SK-N-SH treated with all-trans-retinoic acid at 6 μM for 48 hours (cell line): Measurements from ENCODE around the gene NSMF.

Experiments used
- ATAC-seq: fragments of 200-7000 bp; cut with Tn5 transposase; 3 replicates; pipeline ENCODE4 v1.9.1; 2020; ENCODE audit warnings: mild to moderate bottlenecking, moderate library complexity
- ARNTL ChIP-seq: fragments of 450-650 bp; formaldehyde crosslinking; IDR thresholded peaks from 2 replicates; pipeline ENCODE4 v1.5.0; 2020; ENCODE audit warnings: low read depth, mild to moderate bottlenecking, moderate library complexity, borderline replicate concordance
- BACH2 ChIP-seq: fragments of 250-450 bp; sonication (Bioruptor Pico); IDR thresholded peaks from 2 replicates; pipeline ENCODE4 v1.9.0; 2021; ENCODE audit warnings: mild to moderate bottlenecking, borderline replicate concordance
- CREB5 ChIP-seq: fragments of 250-450 bp; sonication (Bioruptor Pico); IDR thresholded peaks from 2 replicates; pipeline ENCODE4 v1.5.1; 2020; ENCODE audit warnings: low read depth, mild to moderate bottlenecking, moderate library complexity
- CSRNP3 ChIP-seq: fragments of 250-450 bp; sonication (Bioruptor Pico); IDR thresholded peaks from 2 replicates; pipeline ENCODE4 v1.5.1; 2021; ENCODE audit warnings: mild to moderate bottlenecking, moderate library complexity
- ESRRG ChIP-seq: fragments of 250-450 bp; sonication (Bioruptor Pico); IDR thresholded peaks from 2 replicates; pipeline ENCODE4 v1.6.1; 2021; ENCODE audit warnings: mild to moderate bottlenecking
- GLIS3 ChIP-seq: fragments of 250-450 bp; sonication (Bioruptor Pico); IDR thresholded peaks from 2 replicates; pipeline ENCODE4 v1.5.0; 2020; ENCODE audit warnings: mild to moderate bottlenecking, moderate library complexity
- ISL1 ChIP-seq: fragments of 250-450 bp; sonication (Bioruptor Pico); IDR thresholded peaks from 2 replicates; pipeline ENCODE4 v2.1.2; 2022; ENCODE audit warnings: mild to moderate bottlenecking, moderate library complexity
- OSR1 ChIP-seq: fragments of 250-450 bp; sonication (Bioruptor Pico); IDR thresholded peaks from 2 replicates; pipeline ENCODE4 v1.8.0; 2022; ENCODE audit warnings: moderate library complexity, mild to moderate bottlenecking, inconsistent platforms
- PATZ1 ChIP-seq: fragments of 250-450 bp; sonication (Bioruptor Pico); IDR thresholded peaks from 2 replicates; pipeline ENCODE4 v1.8.0; 2020; ENCODE audit warnings: mild to moderate bottlenecking, moderate library complexity, borderline replicate concordance
- POU6F1 ChIP-seq: fragments of 250-450 bp; sonication (Bioruptor Pico); IDR thresholded peaks from 2 replicates; pipeline ENCODE4 v1.8.0; 2021; ENCODE audit warnings: low read depth, mild to moderate bottlenecking, moderate library complexity, borderline replicate concordance
- PPARA ChIP-seq: fragments of 250-450 bp; sonication (Bioruptor Pico); IDR thresholded peaks from 2 replicates; pipeline ENCODE4 v1.5.0; 2020; ENCODE audit warnings: mild to moderate bottlenecking, borderline replicate concordance
- RARB ChIP-seq: fragments of 250-450 bp; sonication (Bioruptor Pico); IDR thresholded peaks from 2 replicates; pipeline ENCODE4 v1.8.0; 2021; ENCODE audit warnings: mild to moderate bottlenecking, moderate library complexity
- SNAI2 ChIP-seq: fragments of 250-450 bp; sonication (Bioruptor Pico); IDR thresholded peaks from 2 replicates; pipeline ENCODE4 v1.5.0; 2020; ENCODE audit warnings: mild to moderate bottlenecking, moderate library complexity
- TCF4 ChIP-seq: fragments of 250-450 bp; sonication (Bioruptor Pico); IDR thresholded peaks from 2 replicates; pipeline ENCODE4 v1.8.0; 2021; ENCODE audit warnings: mild to moderate bottlenecking, moderate library complexity, borderline replicate concordance
- TOX ChIP-seq: fragments of 250-450 bp; sonication (Bioruptor Pico); IDR thresholded peaks from 2 replicates; pipeline ENCODE4 v1.8.0; 2021; ENCODE audit warnings: mild to moderate bottlenecking, moderate library complexity, borderline replicate concordance
- TSHZ2 ChIP-seq: fragments of 250-450 bp; sonication (Bioruptor Pico); IDR thresholded peaks from 2 replicates; pipeline ENCODE4 v1.5.0; 2020; ENCODE audit warnings: mild to moderate bottlenecking, moderate library complexity
- ZC3H10 ChIP-seq: fragments of 250-450 bp; sonication (Bioruptor Pico); IDR thresholded peaks from 2 replicates; pipeline ENCODE4 v1.5.1; 2021; ENCODE audit warnings: mild to moderate bottlenecking, moderate library complexity
- ZFP3 ChIP-seq: fragments of 250-450 bp; sonication (Bioruptor Pico); IDR thresholded peaks from 2 replicates; pipeline ENCODE4 v1.5.0; 2020; ENCODE audit warnings: mild to moderate bottlenecking, moderate library complexity
- ZFP30 ChIP-seq: fragments of 450-650 bp; formaldehyde crosslinking; IDR thresholded peaks from 2 replicates; pipeline ENCODE4 v1.5.0; 2022; ENCODE audit warnings: mild to moderate bottlenecking, moderate library complexity
- ZNF565 ChIP-seq: fragments of 450-650 bp; formaldehyde crosslinking; conservative IDR thresholded peaks from 2 replicates; pipeline ENCODE4 v1.5.0; 2020; ENCODE audit warnings: low read depth, mild to moderate bottlenecking, moderate library complexity
- ZNF70 ChIP-seq: fragments of 450-650 bp; formaldehyde crosslinking; IDR thresholded peaks from 2 replicates; pipeline ENCODE4 v1.5.0; 2020; ENCODE audit warnings: mild to moderate bottlenecking, moderate library complexity
- ZNF8 ChIP-seq: fragments of 450-650 bp; formaldehyde crosslinking; IDR thresholded peaks from 2 replicates; pipeline ENCODE4 v1.5.0; 2020; ENCODE audit warnings: mild to moderate bottlenecking, moderate library complexity

The NSMF gene

GRCh38 chr9:137435980-137436760 is 23.0 kb downstream of the NSMF start:
- peak; percentile 94 for ATAC-seq
- no peak for TF ChIP-seq PPARA (CRISPR knock-in tag)
- TF ChIP-seq ARNTL (CRISPR knock-in tag) = no peak
- TF ChIP-seq TSHZ2 (CRISPR knock-in tag) = no peak
- TF ChIP-seq ZFP30 (CRISPR knock-in tag) = no peak
- TF ChIP-seq ESRRG (CRISPR knock-in tag) = no peak
- TF ChIP-seq ZFP3 (CRISPR knock-in tag) = no peak
- no peak for TF ChIP-seq TOX (CRISPR knock-in tag)
- TF ChIP-seq GLIS3 = no peak
- TF ChIP-seq TCF4 (CRISPR knock-in tag) = no peak
- TF ChIP-seq ZNF565 (CRISPR knock-in tag) = no peak
- TF ChIP-seq CREB5 (CRISPR knock-in tag) = no peak
- no peak for TF ChIP-seq PATZ1
- no peak for TF ChIP-seq BACH2
- no peak for TF ChIP-seq ISL1 (CRISPR knock-in tag)
- no peak for TF ChIP-seq ZC3H10 (CRISPR knock-in tag)
- TF ChIP-seq POU6F1 = no peak
- no peak for TF ChIP-seq CSRNP3
- TF ChIP-seq SNAI2 (CRISPR knock-in tag) = no peak

- ATAC-seq = peak; percentile 2
- TF ChIP-seq TSHZ2 (CRISPR knock-in tag) = no peak
- TF ChIP-seq ZNF8 = no peak
- TF ChIP-seq OSR1 (CRISPR knock-in tag) = no peak
- no peak for TF ChIP-seq ZNF70 (CRISPR knock-in tag)
- no peak for TF ChIP-seq PATZ1
- no peak for TF ChIP-seq ARNTL (CRISPR knock-in tag)
- no peak for TF ChIP-seq ISL1 (CRISPR knock-in tag)
- no peak for TF ChIP-seq ZC3H10 (CRISPR knock-in tag)
- no peak for TF ChIP-seq TOX (CRISPR knock-in tag)
- TF ChIP-seq TCF4 (CRISPR knock-in tag) = no peak
- no peak for TF ChIP-seq CSRNP3
- no peak for TF ChIP-seq RARB
Observed at GRCh38 chr9:137435381-137435891, 23.7 kb downstream of the NSMF start.
